ENCODE measurements around the gene LIX1L.

The LIX1L gene

GRCh38 chr1:145898756-145899155 lies 59.1 kb downstream of the LIX1L start:
- in situ Hi-C loops (cut with HindIII; ENCODE audit: low sequenced_read_pairs): no loop called here

GRCh38 chr1:145897969-145898368 lies 59.8 kb downstream of the LIX1L start:
- in situ Hi-C loops (cut with HindIII; ENCODE audit: low sequenced_read_pairs): no loop called here

DNA sequence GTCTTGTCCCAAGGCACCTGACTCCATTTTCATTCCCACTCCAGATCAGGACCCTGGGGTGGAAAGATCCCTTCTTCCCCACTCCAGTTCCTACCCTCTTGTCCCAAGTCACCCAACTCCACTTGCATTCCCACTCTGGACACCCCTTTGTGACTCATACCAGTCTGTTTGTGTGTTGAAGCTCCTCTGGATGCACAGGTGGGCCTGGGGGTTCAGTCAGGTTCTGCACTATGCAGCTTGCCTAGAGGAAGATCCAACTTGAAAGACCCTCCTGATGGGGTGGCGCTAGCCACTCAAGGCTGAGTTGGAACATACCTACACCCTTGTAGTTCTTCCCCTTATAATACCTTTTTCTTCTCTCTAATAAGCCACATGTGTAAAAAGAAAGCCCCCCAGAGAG lies 62.3 kb downstream of the LIX1L start:
- in situ Hi-C loops (cut with HindIII; ENCODE audit: low sequenced_read_pairs): no loop called here

DNA sequence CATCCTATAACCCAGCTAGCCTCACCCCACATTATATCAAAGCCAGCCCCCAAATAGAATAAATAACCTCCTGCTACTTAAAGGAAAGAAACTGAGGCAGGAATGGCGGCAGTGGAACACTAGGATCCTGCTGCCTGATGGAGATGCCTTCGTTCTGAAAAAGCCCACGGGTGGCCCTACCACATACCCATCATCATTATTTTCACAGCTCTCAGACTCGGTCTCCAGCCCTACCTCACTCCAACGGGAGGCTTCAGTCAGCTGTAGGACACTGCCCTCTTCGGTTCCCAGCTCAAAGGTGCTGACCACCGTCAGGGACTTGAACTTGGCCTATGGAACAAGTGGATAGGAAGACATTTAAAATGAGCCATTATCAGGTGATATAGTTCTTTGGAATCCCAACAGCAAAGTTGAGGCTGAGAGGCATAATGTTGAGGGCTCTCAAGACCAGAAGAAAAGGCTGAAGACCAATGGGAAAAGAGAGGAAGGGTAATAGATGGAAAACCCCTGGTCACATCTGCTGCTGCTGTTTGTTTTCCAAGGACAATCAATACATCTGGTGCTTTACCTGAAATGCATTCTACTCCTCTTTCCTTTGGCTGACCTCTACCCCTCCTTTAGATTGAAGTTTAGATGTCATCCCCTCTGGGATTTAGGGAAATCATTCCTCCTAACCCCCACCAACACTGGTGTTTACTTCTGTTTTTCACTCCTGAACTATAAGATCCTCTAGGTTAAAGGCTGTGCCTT lies 64.3 kb downstream of the LIX1L start:
- in situ Hi-C loops (cut with HindIII; ENCODE audit: low sequenced_read_pairs): no loop called here

- in situ Hi-C loops (cut with HindIII; ENCODE audit: low sequenced_read_pairs): no loop called here
Measured at GRCh38 chr1:145892486-145893087, 65.2 kb downstream of the LIX1L start.

DNA sequence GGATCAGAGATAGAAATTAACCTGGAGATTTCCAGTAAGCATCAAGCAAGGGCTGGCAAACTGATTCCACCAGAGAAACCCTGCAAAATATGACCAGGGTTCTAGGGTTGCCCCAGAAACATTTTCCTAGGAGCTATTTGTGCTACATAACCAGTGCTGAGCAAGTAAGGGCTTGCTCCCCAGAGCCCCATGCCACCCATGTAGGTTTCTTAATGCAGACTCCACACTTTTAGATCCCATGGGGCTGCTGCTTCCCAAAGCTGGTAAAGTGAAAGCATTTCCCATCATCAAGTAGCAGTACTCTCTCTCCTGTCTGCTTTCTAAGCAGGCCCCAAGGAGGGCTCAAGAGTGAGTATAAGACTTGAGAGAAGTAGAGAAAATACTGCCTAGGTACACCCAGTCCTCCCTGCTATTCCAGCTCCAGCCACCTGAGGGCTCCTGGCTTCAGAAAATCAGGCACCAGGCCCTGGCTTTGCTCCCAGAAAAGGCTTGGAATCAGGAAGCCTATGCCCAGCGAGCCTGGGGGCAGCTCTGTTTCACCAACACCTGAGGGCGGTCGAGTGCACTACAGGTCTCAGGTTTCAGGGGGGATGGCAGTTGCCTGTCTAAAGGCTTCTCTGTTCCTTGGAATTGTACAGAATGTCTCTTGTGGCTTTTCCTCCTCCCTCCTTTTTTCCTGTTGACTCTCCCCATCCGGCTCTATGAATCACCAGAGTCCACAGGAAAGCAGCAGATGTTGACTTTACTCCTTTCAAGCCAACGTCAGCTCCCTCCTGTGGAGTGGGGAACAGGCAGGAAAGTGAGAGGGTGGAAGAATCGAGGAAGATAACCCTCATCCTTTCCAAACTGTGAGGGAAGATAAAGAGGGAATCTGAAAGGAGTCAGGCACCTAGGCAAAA lies 66.0 kb downstream of the LIX1L start:
- in situ Hi-C loops (cut with HindIII; ENCODE audit: low sequenced_read_pairs): no loop called here

- in situ Hi-C loops (cut with HindIII; ENCODE audit: low sequenced_read_pairs): no loop called here
Measured at GRCh38 chr1:145891143-145891542, 66.7 kb downstream of the LIX1L start.

DNA sequence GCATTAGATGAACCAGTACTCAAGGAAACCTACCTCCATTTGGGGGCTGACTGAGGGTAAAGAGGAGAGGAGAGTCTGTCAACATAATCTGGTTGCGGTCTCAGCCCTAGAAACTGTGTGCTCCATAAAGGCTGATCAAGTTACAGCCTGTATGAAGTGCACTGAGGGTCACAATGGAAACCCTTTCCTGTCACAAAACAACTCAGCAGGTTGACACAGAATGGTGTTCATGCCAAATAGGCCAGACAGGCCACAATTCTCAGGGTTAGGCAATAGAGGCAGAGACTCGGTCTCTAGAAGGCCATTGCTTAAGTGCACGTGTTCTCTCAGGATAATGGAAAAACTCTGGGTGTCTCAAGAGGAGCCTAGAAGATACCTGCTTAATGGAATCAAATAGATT lies 68.1 kb downstream of the LIX1L start:
- in situ Hi-C loops (cut with HindIII; ENCODE audit: low sequenced_read_pairs): no loop called here

DNA sequence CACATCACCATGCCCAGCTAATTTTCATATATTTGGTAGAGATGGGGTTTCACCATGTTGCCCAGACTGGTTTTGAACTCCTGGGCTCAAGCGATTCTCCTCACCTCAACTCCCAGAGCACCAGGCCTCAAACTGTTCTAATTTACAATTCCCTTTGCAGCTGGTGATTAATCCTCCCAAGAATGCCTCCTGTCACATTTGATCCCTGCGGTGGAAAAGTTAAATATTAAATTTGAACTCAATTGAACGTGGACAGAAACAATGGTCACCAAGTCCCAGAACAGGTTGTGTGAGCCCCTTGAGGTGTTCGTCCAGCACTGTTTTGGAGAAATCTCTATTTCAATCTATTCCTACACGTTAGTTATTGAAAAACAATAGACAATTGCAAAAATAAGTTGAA lies 70.2 kb downstream of the LIX1L start:
- in situ Hi-C loops (cut with HindIII; ENCODE audit: low sequenced_read_pairs): no loop called here

DNA sequence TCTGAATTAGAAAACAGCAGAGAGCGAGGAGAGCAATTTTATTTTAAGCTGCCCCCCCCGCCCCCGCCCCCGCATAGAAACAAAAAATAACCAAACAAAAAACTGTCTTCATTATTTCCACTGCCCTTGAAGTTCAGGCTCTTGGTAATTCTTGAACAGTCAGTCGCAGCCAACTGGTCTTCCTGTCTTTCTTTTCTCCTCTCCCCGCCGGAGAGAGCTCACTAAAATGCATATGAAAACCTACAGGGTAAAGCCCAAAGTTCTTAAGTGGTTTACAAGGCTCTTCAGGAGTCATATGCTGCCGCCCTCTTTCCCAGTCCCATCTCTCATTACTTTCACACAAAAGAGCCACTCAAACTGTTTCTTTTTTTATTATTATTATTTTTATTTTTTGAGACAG lies 71.0 kb downstream of the LIX1L start:
- in situ Hi-C loops (cut with HindIII; ENCODE audit: low sequenced_read_pairs): no loop called here

GRCh38 chr1:145886390-145886789 lies 71.4 kb downstream of the LIX1L start:
- in situ Hi-C loops (cut with HindIII; ENCODE audit: low sequenced_read_pairs): no loop called here

GRCh38 chr1:145885738-145886287 lies 72.0 kb downstream of the LIX1L start, which contains the start of gene ANKRD35:
ANKRD35 (minus strand) TSS chr1:145885866; CDS start chr1:145885758, 108 bp downstream.
- in situ Hi-C loops (cut with HindIII; ENCODE audit: low sequenced_read_pairs): no loop called here

GRCh38 chr1:145884675-145885074 lies 73.1 kb downstream of the LIX1L start:
- in situ Hi-C loops (cut with HindIII; ENCODE audit: low sequenced_read_pairs): no loop called here

All from DLD1 (cell line).